ENCODE measurements around the gene LMAN2L.

DNA sequence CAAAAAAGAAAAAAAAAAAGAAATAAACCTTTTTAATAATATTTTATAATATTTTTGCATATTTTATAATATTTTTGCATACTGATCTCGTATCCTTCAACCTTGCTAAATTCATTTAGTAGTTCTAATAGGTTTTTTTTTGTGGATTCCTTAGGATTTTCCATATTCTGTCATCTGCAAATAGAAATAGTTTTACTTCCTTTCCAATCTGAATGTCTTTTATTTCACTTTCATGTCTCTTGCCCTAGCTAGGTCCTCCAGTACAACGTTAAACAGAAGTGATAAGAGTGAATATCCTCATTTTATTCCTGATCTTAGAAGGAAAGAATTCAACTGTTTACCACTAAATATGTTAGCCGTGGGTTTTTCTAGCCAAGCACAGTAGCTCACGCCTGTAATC lies 13.7 kb downstream of the LMAN2L start:
- TF ChIP-seq, protein P1, sequence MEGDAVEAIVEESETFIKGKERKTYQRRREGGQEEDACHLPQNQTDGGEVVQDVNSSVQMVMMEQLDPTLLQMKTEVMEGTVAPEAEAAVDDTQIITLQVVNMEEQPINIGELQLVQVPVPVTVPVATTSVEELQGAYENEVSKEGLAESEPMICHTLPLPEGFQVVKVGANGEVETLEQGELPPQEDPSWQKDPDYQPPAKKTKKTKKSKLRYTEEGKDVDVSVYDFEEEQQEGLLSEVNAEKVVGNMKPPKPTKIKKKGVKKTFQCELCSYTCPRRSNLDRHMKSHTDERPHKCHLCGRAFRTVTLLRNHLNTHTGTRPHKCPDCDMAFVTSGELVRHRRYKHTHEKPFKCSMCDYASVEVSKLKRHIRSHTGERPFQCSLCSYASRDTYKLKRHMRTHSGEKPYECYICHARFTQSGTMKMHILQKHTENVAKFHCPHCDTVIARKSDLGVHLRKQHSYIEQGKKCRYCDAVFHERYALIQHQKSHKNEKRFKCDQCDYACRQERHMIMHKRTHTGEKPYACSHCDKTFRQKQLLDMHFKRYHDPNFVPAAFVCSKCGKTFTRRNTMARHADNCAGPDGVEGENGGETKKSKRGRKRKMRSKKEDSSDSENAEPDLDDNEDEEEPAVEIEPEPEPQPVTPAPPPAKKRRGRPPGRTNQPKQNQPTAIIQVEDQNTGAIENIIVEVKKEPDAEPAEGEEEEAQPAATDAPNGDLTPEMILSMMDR (IDR thresholded peaks at IDR 0.05), result no peak
- TF ChIP-seq EP300 (IDR thresholded peaks at IDR 0.05), result no peak
